ENCODE measurements around the gene APBB1.

- TF ChIP-seq CTCF (IDR thresholded peaks at IDR 0.05), result no peak
- TF ChIP-seq EZH2 (IDR thresholded peaks at IDR 0.05; ENCODE audit: borderline replicate concordance, insufficient read depth, low read depth, low read length, poor library complexity, severe bottlenecking), result no peak
Measured at GRCh38 chr11:6438979-6439571, 20.2 kb upstream of the APBB1 start.
